Gastrocnemius medialis (tissue), 4 donors: ENCODE data around the gene ANTXR1. TPM values are rescaled to one million over a fixed set of nuclear protein-coding genes. Genes with fewer than 3 reads are reported as not detected.

Experiments
- ATAC-seq, 2 donors: fragments of 150-250 bp; one replicate each; pipeline ENCODE4 v1.9.1; 2016
- DNase-seq, 2 donors: peaks; one replicate each; pipeline ENCODE4 v3.0.0-alpha.2; 2019
- H3K27ac ChIP-seq, 4 donors: fragments of 200-600 bp; sonication (generic); 1 replicate in 1 of 4; 2 replicates in 3 of 4; pipeline ENCODE4 v1.5.1; 2016 to 2018; ENCODE audit warnings: mild to moderate bottlenecking in 2 of 4, moderate library complexity in 1 of 4
- H3K27me3 ChIP-seq, 3 donors: fragments of 200-600 bp; sonication (generic) in 2 of 3; 1 replicate in 1 of 3; 2 replicates in 2 of 3; pipeline versions ENCODE4 v1.5.1 to v1.6.0; 2016 to 2019; ENCODE audit warnings: mild to moderate bottlenecking in 1 of 3, moderate library complexity in 1 of 3
- H3K36me3 ChIP-seq, 2 donors: fragments of 200-600 bp; sonication (generic) in 1 of 2; one replicate each; pipeline ENCODE4 v1.5.1; 2017 to 2018
- H3K4me1 ChIP-seq, 2 donors: fragments of 200-600 bp; sonication (generic) in 1 of 2; one replicate each; pipeline ENCODE4 v1.5.1; 2016 to 2017; ENCODE audit warnings: mild to moderate bottlenecking in 2 of 2
- H3K4me3 ChIP-seq, 4 donors: fragments of 200-600 bp; sonication (generic) in 3 of 4; 1 replicate in 1 of 4; 2 replicates in 3 of 4; pipeline ENCODE4 v1.5.1; 2016 to 2019; ENCODE audit warnings: mild to moderate bottlenecking in 2 of 4
- H3K9me3 ChIP-seq, 3 donors: fragments of 200-600 bp; sonication (generic) in 2 of 3; 1 replicate in 1 of 3; 2 replicates in 2 of 3; pipeline ENCODE4 v1.5.1; 2016 to 2019
- POLR2A ChIP-seq, 2 donors: fragments of 450-650 bp; IDR thresholded peaks; one replicate each; pipeline ENCODE4 v1.6.1; 2017; ENCODE audit warnings: antibody characterized with exemption in 2 of 2, mild to moderate bottlenecking in 2 of 2, moderate library complexity in 2 of 2
- in situ Hi-C, 4 donors: fragments of 200-750 bp; cut with MboI; loops; one replicate each; pipeline versions ENCODE4 v1.15.0 to v1.8.0; 2017; ENCODE audit warnings: low sequenced_read_pairs in 4 of 4
- intact Hi-C: fragments of 100-400 bp; cut with DNase I; formaldehyde crosslinking; loops from one replicate; pipeline ENCODE4 v1.15.1; 2023; ENCODE audit warnings: low total_unique reads
- total RNA-seq, 4 donors: library from RNA; depleted of rRNA; stranded (reverse); fragments of >200 nt; gene quantifications; one replicate each; pipeline versions ENCODE4 v1.1.0 to v1.2.3, GENCODE V29; 2016
- TF ChIP-seq, protein P1 (sequence below), 5 experiments: fragments of 450-650 bp in 3 of 5; fragments of 200-600 bp in 2 of 5; sonication (generic) in 2 of 5; IDR thresholded peaks in 4 of 5; conservative IDR thresholded peaks in 1 of 5; 1 replicate in 4 of 5; 2 replicates in 1 of 5; pipeline ENCODE4 v1.5.1; 2016 to 2019; ENCODE audit warnings: antibody characterized with exemption in 5 of 5, mild to moderate bottlenecking in 3 of 5, moderate library complexity in 3 of 5

Gene ANTXR1
- total RNA-seq, 4 donors from 2014 or later = 8.0 to 13.6 (median 9.7) TPM

DNA sequence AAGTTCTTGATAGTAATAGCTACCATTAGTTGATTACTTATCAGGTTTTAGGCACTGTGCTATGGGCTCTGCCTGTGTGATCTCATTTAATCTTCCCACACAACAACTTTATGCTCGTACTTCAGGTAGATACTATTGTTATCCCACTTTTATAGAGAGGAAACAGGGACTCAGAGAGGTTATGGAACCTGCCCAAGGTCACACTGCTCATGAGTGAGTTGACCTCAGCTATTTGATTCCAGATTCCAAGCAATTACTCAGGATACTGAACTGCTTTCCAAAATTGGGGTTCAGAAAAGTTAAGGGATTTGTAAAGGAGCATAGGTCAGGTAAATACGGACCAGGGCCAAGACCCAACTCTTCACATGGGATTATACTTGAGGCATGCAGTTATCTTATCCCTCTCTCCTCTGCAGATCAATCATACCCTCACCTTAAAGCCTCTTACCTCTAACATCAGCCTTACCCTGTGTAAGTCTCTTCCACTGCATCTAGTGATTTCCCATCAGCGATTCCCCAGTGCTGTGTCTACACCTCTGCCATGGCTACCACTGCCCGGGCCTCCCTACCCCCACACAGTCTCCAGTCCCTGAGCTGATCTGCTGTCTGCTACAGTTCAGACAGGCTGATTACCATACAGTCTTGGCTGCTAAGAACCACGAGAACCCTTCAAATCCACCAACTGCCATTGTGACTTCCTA lies 74.4 kb downstream of the ANTXR1 start:
- Histone ChIP-seq H3K4me1 (peaks cover 15 to 18% of the 10 kb centered on the region in 2 donors), H3K9me3 (no peaks in the 10 kb centered on the region), H3K27ac (no peak overlapping the region), H3K4me3 (no peak overlapping the region), H3K27me3 (no peaks in the 10 kb centered on the region), H3K36me3 (no peaks in the 10 kb centered on the region)
- DNase-seq = no peak
- ATAC-seq = no peak
- in situ Hi-C loops = no loop called here
- no peak for TF ChIP-seq POLR2A (IDR thresholded peaks at IDR 0.05)
- TF ChIP-seq, protein P1, sequence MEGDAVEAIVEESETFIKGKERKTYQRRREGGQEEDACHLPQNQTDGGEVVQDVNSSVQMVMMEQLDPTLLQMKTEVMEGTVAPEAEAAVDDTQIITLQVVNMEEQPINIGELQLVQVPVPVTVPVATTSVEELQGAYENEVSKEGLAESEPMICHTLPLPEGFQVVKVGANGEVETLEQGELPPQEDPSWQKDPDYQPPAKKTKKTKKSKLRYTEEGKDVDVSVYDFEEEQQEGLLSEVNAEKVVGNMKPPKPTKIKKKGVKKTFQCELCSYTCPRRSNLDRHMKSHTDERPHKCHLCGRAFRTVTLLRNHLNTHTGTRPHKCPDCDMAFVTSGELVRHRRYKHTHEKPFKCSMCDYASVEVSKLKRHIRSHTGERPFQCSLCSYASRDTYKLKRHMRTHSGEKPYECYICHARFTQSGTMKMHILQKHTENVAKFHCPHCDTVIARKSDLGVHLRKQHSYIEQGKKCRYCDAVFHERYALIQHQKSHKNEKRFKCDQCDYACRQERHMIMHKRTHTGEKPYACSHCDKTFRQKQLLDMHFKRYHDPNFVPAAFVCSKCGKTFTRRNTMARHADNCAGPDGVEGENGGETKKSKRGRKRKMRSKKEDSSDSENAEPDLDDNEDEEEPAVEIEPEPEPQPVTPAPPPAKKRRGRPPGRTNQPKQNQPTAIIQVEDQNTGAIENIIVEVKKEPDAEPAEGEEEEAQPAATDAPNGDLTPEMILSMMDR (IDR thresholded peaks at IDR 0.05 in 4 of 5, conservative IDR thresholded peaks at IDR 0.05 in 1 of 5) = no peak
- intact Hi-C loops = no loop called here

DNA sequence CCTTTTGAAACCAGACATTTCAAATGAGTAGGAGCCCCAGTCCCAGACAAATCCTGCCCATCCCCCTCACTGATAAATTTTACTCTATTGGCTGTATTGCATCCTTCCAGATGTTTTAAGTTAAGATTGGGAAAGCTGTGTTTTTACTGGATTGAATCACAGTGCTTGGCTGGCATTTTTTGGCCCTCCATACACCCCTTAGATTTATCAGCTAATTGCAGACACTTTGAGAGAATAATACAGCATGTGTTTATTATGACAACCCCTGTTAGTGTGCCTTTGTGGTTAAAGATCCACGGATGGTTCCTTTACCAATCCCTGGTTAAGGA lies 74.9 kb downstream of the ANTXR1 start:
- ATAC-seq = no peak
- TF ChIP-seq, protein P1 (IDR thresholded peaks at IDR 0.05 in 4 of 5, conservative IDR thresholded peaks at IDR 0.05 in 1 of 5) = no peak
- no peak for TF ChIP-seq POLR2A (IDR thresholded peaks at IDR 0.05)
- in situ Hi-C loops = no loop called here

DNA sequence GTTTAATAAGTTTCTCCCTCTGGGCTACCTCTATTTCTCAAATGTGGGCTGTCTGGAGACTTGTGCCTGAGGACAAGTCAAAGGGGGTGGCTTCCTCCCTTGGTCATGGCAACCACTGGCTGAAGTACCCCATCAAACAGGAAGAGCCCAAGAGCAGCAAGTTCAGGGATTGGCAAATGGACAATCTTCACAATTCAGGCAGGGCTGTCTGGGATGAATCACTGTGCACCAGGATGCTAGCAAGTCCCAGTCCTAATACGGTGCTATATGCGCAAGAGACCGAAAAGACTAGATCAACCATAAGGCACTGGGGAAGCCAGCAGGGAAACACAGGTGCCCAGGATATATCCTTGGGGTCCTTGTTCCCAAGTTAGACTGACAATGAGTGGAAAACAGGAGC lies 75.5 kb downstream of the ANTXR1 start:
- in situ Hi-C loops (no loop called here), intact Hi-C loops (no loop called here)
- Histone ChIP-seq H3K27ac (no peak overlapping the region), H3K4me3 (no peak overlapping the region), H3K4me1 (peaks cover 4 to 7% of the 10 kb centered on the region in 2 donors), H3K36me3 (no peaks in the 10 kb centered on the region), H3K27me3 (no peaks in the 10 kb centered on the region), H3K9me3 (no peaks in the 10 kb centered on the region)
- TF ChIP-seq, protein P1 (IDR thresholded peaks at IDR 0.05 in 4 of 5, conservative IDR thresholded peaks at IDR 0.05 in 1 of 5) = no peak
- TF ChIP-seq POLR2A (IDR thresholded peaks at IDR 0.05) = no peak
- no peak for ATAC-seq
- DNase-seq = no peak

More for the DNA sequence above, 74.9 kb downstream of the ANTXR1 start:
- no peaks in the 10 kb centered on the region for H3K27me3 ChIP-seq
- no peak for DNase-seq
- H3K4me3 ChIP-seq = no peak overlapping the region
- no peaks in the 10 kb centered on the region for H3K9me3 ChIP-seq
- intact Hi-C loops = no loop called here
- H3K27ac ChIP-seq = no peak overlapping the region
- no peaks in the 10 kb centered on the region for H3K36me3 ChIP-seq
- H3K4me1 ChIP-seq = peaks cover 10 to 13% of the 10 kb centered on the region in 2 donors

DNA sequence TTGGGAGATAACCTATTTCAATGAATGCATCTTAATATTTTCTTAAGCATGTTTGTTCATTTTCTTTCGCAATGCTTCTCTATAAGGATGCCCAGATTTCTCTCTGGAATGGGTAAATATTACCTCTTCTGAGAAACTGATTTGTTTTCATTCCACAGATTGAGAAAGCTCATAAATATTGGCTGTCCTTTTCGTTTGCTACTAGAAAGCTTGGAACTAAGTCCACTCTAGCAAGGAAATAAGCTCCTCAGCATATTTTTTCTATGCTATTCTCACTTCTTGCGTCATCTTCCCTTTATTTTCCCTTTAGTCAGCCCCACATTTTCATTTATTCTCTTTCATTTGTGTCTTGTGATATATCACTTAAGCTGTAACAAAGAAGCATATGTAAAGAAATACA lies 76.3 kb downstream of the ANTXR1 start:
- no peak for ATAC-seq
- no peak overlapping the region for H3K27ac ChIP-seq

More for the DNA sequence above, 76.3 kb downstream of the ANTXR1 start:
- no peak for DNase-seq
- TF ChIP-seq, protein P1 (IDR thresholded peaks at IDR 0.05 in 4 of 5, conservative IDR thresholded peaks at IDR 0.05 in 1 of 5) = no peak
- TF ChIP-seq POLR2A (IDR thresholded peaks at IDR 0.05) = no peak
- intact Hi-C loops = no loop called here
- H3K9me3 ChIP-seq = no peaks in the 10 kb centered on the region
- no peaks in the 10 kb centered on the region for H3K27me3 ChIP-seq
- H3K4me3 ChIP-seq = no peak overlapping the region
- no peaks in the 10 kb centered on the region for H3K4me1 ChIP-seq
- in situ Hi-C loops = no loop called here
- H3K36me3 ChIP-seq = no peaks in the 10 kb centered on the region
